Occipital lobe (tissue), 2 donors: ENCODE results near the gene GALNS. TPM values are rescaled to one million over a fixed set of nuclear protein-coding genes. Genes with fewer than 3 reads are reported as not detected.
"Not testable (repeated sequence)": the region's sequence is repeated elsewhere in the genome, so short reads cannot be mapped to it uniquely, and the experiment has no call there.

ENCODE experiments used
- DNase-seq: peaks from one replicate; lab custom pipeline; 2025; lab: John Stamatoyannopoulos, UW
- total RNA-seq: library from RNA; depleted of rRNA; stranded (reverse); fragments of >200 nt; gene quantifications from one replicate; pipeline ENCODE4 v1.2.3, GENCODE V29; 2014

The GALNS gene
- total RNA-seq: 6.6 TPM

- peak; percentile 97 for DNase-seq
Measured at GRCh38 chr16:88856828-88857727, at the start of gene GALNS, which contains the start of gene TRAPPC2L. GALNS (minus strand) TSS chr16:88856947; CDS start chr16:88856877, 70 bp downstream. TRAPPC2L (plus strand) TSS chr16:88857127; CDS start chr16:88857151, 24 bp downstream.

- no peak for DNase-seq
Measured at GRCh38 chr16:88906020-88906419, 49.3 kb upstream of the GALNS start.

- no peak for DNase-seq
Measured at GRCh38 chr16:88905563-88905962, 48.8 kb upstream of the GALNS start.

GRCh38 chr16:88904676-88905365 lies 48.1 kb upstream of the GALNS start:
- no peak for DNase-seq

- no peak for DNase-seq
Measured at GRCh38 chr16:88903267-88903666, 46.5 kb upstream of the GALNS start.

- DNase-seq: no peak
Measured at GRCh38 chr16:88902744-88903143, 46.0 kb upstream of the GALNS start.

- DNase-seq: no peak
Measured at GRCh38 chr16:88901718-88902337, 45.1 kb upstream of the GALNS start.

GRCh38 chr16:88900662-88901052 lies 43.9 kb upstream of the GALNS start:
- no peak for DNase-seq

GRCh38 chr16:88899901-88900661 lies 43.3 kb upstream of the GALNS start:
- DNase-seq: no peak

- no peak for DNase-seq
Measured at GRCh38 chr16:88897696-88898425, 41.1 kb upstream of the GALNS start.

GRCh38 chr16:88896238-88897070 lies 39.7 kb upstream of the GALNS start:
- DNase-seq: no peak

- no peak for DNase-seq
Measured at GRCh38 chr16:88895335-88895734, 38.6 kb upstream of the GALNS start.

GRCh38 chr16:88894681-88895300 lies 38.0 kb upstream of the GALNS start:
- DNase-seq: no peak

- DNase-seq: not testable (repeated sequence)
Measured at GRCh38 chr16:88894266-88894665, 37.5 kb upstream of the GALNS start.

GRCh38 chr16:88893127-88893968 lies 36.6 kb upstream of the GALNS start:
- DNase-seq: no peak

- DNase-seq: no peak
Measured at GRCh38 chr16:88892065-88892464, 35.3 kb upstream of the GALNS start.

GRCh38 chr16:88891083-88891482 lies 34.3 kb upstream of the GALNS start:
- DNase-seq: no peak

GRCh38 chr16:88889702-88890352 lies 33.1 kb upstream of the GALNS start:
- DNase-seq: not testable (repeated sequence)
